A673 (cell line): ENCODE data around the gene MROH9. TPM values are rescaled to one million over a fixed set of nuclear protein-coding genes. Genes with fewer than 3 reads are reported as not detected.

Experiments used
- BruUV-seq: library from RNA; stranded (reverse); fragments of 400-500 nt; replicated peaks from 2 replicates; lab custom pipeline; 2021; lab: Mats Ljungman, UMichigan
- CTCF ChIA-PET: fragments of 300-600 bp; sonication (Branson Sonifier 250); formaldehyde crosslinking; loops from one replicate; lab custom pipeline; 2022; ENCODE audit warnings: antibody characterized with exemption; lab: Charles Lee
- POLR2A ChIA-PET: fragments of 300-600 bp; sonication (Branson Sonifier 250); formaldehyde crosslinking; loops from one replicate; lab custom pipeline; 2022; ENCODE audit warnings: antibody characterized with exemption; ENCODE audit not compliant: low non-redundant PET; lab: Charles Lee
- DNase-seq: peaks from one replicate; pipeline ENCODE4 v3.0.0-alpha.2; 2015; ENCODE audit warnings: low spot score
- H3K27ac ChIP-seq: fragments of 200-600 bp; sonication (generic); 2 replicates; pipeline ENCODE4 v1.5.1; 2016; ENCODE audit warnings: mixed run types, low read depth, mild to moderate bottlenecking, mixed read lengths, antibody characterized with exemption, low read length; ENCODE audit not compliant: poor library complexity, severe bottlenecking
- H3K27me3 ChIP-seq: fragments of 200-600 bp; sonication (generic); replicated peaks from 2 replicates; pipeline ENCODE4 v1.6.1; 2017; ENCODE audit warnings: mixed run types, low read depth, mild to moderate bottlenecking, mixed read lengths, antibody characterized with exemption, low read length; ENCODE audit not compliant: insufficient read depth, poor library complexity
- H3K36me3 ChIP-seq: fragments of 200-600 bp; sonication (generic); 2 replicates; pipeline ENCODE4 v1.6.1; 2016; ENCODE audit warnings: mixed run types, mild to moderate bottlenecking, mixed read lengths, antibody characterized with exemption, low read length; ENCODE audit not compliant: insufficient read depth, poor library complexity, severe bottlenecking
- H3K4me1 ChIP-seq: fragments of 200-600 bp; sonication (generic); 2 replicates; pipeline ENCODE4 v1.6.1; 2017; ENCODE audit warnings: mixed run types, mild to moderate bottlenecking, mixed read lengths, antibody characterized with exemption, low read length; ENCODE audit not compliant: insufficient read depth, poor library complexity, severe bottlenecking
- H3K4me3 ChIP-seq: fragments of 200-600 bp; sonication (generic); 2 replicates; pipeline ENCODE4 v1.5.1; 2016; ENCODE audit warnings: low read depth, mixed run types, mild to moderate bottlenecking, mixed read lengths, low read length; ENCODE audit not compliant: poor library complexity, severe bottlenecking
- H3K9me3 ChIP-seq: fragments of 200-600 bp; sonication (generic); 2 replicates; pipeline ENCODE4 v1.6.1; 2016; ENCODE audit warnings: mixed run types, low read depth, mild to moderate bottlenecking, mixed read lengths, antibody characterized with exemption, low read length; ENCODE audit not compliant: poor library complexity, severe bottlenecking
- CTCF ChIP-seq: fragments of 300-800, 200-600 bp; sonication (generic); conservative IDR thresholded peaks from 2 replicates; pipeline ENCODE4 v1.5.1; 2017; ENCODE audit warnings: low read depth, mild to moderate bottlenecking, antibody characterized with exemption, low read length, moderate library complexity, mixed read lengths
- EZH2 ChIP-seq: fragments of 200-600 bp; sonication (generic); IDR thresholded peaks from 2 replicates; pipeline ENCODE4 v1.6.1; 2017; ENCODE audit warnings: borderline replicate concordance, low read depth, mild to moderate bottlenecking, mixed read lengths, antibody characterized with exemption, low read length; ENCODE audit not compliant: poor library complexity, severe bottlenecking
- intact Hi-C: fragments of 100-400 bp; cut with micrococcal nuclease; formaldehyde crosslinking; loops from one replicate; pipeline ENCODE4 v1.10.0; 2022; ENCODE audit not compliant: unreplicated experiment
- total RNA-seq: library from RNA; stranded (reverse); gene quantifications from 2 replicates; pipeline ENCODE4 v1.2.3, GENCODE V29; 2021

Gene MROH9
- total RNA-seq, 1 experiment from 2014 or later: not detected

GRCh38 chr1:171075041-171075440 lies 139.7 kb downstream of the MROH9 start:
- no TSS peak for BruUV-seq
- no peak for DNase-seq
- no peak for TF ChIP-seq CTCF
- no peak for TF ChIP-seq EZH2
- no peaks in the 10 kb centered on the region for H3K36me3 ChIP-seq
- H3K9me3 ChIP-seq: peaks cover 4% of the 10 kb centered on the region
- no peaks in the 10 kb centered on the region for H3K4me1 ChIP-seq
- H3K27ac ChIP-seq: no peak overlapping the region
- no peaks in the 10 kb centered on the region for H3K27me3 ChIP-seq
- ChIA-PET CTCF (no interaction called here), POLR2A (no interaction called here)
- intact Hi-C loops: no loop called here
- H3K4me3 ChIP-seq: no peak overlapping the region

- CTCF ChIA-PET: interaction anchor here (1.0 to 1.9 kb wide), 6 partner anchors 93 to 635 kb away, joined by 3 to 26 read pairs (median 4); partner anchors contain the start of gene FMO4
- Histone ChIP-seq H3K27me3 (no peaks in the 10 kb centered on the region), H3K9me3 (peaks cover 4% of the 10 kb centered on the region), H3K4me1 (peaks cover 4% of the 10 kb centered on the region), H3K36me3 (no peaks in the 10 kb centered on the region), H3K4me3 (no peak overlapping the region), H3K27ac (no peak overlapping the region)
- POLR2A ChIA-PET: no interaction called here
- DNase-seq: peak; percentile 53
- no TSS peak for BruUV-seq
- TF ChIP-seq EZH2: no peak
- peak; percentile 64 for TF ChIP-seq CTCF
- intact Hi-C loops: loop anchor here (2.0 to 10.0 kb wide), 2 partner anchors 145 to 233 kb away; partner anchors contain the start of gene FMO4
Measured at GRCh38 chr1:171081314-171081753, 146.0 kb downstream of the MROH9 start.

- POLR2A ChIA-PET: no interaction called here
- Histone ChIP-seq H3K9me3 (peaks cover 4% of the 10 kb centered on the region), H3K27me3 (no peaks in the 10 kb centered on the region), H3K4me1 (peaks cover 4% of the 10 kb centered on the region), H3K27ac (no peak overlapping the region), H3K36me3 (no peaks in the 10 kb centered on the region), H3K4me3 (no peak overlapping the region)
- no peak for TF ChIP-seq EZH2
- no peak for TF ChIP-seq CTCF
- intact Hi-C loops: loop anchor here (2.0 to 10.0 kb wide), 2 partner anchors 145 to 233 kb away; partner anchors contain the start of gene FMO4
- CTCF ChIA-PET: interaction anchor here (1.0 to 1.9 kb wide), 6 partner anchors 93 to 634 kb away, joined by 3 to 26 read pairs (median 4); partner anchors contain the start of gene FMO4
- no TSS peak for BruUV-seq
- no peak for DNase-seq
Measured at GRCh38 chr1:171081763-171082201, 146.4 kb downstream of the MROH9 start.
